PC-9 (cell line): ENCODE data around the gene TM2D1.

Experiments used
- EZH2 ChIP-seq: fragments of 200-600 bp; sonication (generic); IDR thresholded peaks from 2 replicates; pipeline ENCODE4 v1.8.0; 2017; ENCODE audit warnings: antibody characterized with exemption, low read depth
- TF ChIP-seq, protein P1 (sequence below): fragments of 200-600 bp; sonication (generic); conservative IDR thresholded peaks from 2 replicates; pipeline ENCODE4 v1.6.1; 2017; ENCODE audit warnings: mixed run types, antibody characterized with exemption, mild to moderate bottlenecking, moderate library complexity

DNA sequence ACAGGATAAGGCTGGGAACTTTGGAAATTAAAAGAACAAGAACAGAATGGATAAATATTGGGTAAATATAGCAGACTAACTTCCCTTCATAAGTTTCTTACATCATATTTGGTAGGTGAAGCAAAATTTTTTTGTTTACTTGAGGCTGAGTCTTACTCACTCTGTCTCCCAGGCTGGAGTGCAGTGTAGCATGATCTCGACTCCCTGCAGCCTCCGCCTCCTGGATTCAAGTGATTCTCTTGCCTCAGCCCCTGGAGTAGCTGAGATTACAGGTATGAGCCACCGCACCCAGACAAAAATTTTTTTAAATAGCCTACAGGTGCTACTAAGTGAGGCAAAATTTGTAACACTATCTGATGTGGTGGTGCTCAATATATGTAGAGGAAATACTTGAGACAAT is 50.7 kb downstream of the TM2D1 start:
- no peak for TF ChIP-seq EZH2
- TF ChIP-seq, protein P1, sequence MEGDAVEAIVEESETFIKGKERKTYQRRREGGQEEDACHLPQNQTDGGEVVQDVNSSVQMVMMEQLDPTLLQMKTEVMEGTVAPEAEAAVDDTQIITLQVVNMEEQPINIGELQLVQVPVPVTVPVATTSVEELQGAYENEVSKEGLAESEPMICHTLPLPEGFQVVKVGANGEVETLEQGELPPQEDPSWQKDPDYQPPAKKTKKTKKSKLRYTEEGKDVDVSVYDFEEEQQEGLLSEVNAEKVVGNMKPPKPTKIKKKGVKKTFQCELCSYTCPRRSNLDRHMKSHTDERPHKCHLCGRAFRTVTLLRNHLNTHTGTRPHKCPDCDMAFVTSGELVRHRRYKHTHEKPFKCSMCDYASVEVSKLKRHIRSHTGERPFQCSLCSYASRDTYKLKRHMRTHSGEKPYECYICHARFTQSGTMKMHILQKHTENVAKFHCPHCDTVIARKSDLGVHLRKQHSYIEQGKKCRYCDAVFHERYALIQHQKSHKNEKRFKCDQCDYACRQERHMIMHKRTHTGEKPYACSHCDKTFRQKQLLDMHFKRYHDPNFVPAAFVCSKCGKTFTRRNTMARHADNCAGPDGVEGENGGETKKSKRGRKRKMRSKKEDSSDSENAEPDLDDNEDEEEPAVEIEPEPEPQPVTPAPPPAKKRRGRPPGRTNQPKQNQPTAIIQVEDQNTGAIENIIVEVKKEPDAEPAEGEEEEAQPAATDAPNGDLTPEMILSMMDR, result no peak
